Measurements from ENCODE around the gene GPRIN3.

Gene GPRIN3

DNA sequence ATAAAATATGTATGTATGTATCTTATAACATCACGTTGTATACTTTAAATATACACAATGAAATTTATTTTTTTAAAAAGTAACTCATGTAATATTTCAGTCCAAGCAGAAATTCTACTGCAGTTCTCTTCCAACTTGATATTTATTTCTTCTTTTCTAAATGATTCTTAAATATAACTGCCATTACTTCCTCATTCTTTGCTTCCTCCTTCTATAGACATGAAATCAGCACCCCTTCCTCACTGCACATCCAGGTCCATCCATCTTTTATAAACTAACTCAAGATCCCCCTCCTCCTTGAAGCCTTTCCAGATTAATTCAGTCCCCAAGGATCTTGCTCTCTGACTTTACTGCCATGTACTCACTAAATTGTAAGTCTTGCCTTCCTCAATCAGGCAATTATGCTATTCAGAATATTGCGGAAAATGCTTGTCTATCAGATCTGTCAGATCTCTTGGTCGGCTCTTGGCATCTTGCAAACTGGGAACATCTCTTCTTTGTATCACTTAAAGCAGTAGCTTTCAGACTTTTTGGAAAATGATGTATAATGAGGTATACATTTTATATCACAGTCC, 3.7 kb downstream of the GPRIN3 start:
- H3K27me3 ChIP-seq (ENCODE audit: insufficient read depth, poor library complexity, severe bottlenecking) = peaks cover 15% of the 10 kb centered on the region
- DNase-seq (ENCODE audit: low read depth in 1 of 2, low spot score in 1 of 2) = no peak
- H3K4me3 ChIP-seq (replicated peaks; ENCODE audit: insufficient read depth, low read length) = no peak overlapping the region
- TF ChIP-seq REST (IDR thresholded peaks at IDR 0.05; ENCODE audit: insufficient replicate concordance, low read depth) = no peak
- TF ChIP-seq SPI1 (IDR thresholded peaks at IDR 0.05; ENCODE audit: borderline replicate concordance, low read depth) = no peak
- TF ChIP-seq, protein P1, sequence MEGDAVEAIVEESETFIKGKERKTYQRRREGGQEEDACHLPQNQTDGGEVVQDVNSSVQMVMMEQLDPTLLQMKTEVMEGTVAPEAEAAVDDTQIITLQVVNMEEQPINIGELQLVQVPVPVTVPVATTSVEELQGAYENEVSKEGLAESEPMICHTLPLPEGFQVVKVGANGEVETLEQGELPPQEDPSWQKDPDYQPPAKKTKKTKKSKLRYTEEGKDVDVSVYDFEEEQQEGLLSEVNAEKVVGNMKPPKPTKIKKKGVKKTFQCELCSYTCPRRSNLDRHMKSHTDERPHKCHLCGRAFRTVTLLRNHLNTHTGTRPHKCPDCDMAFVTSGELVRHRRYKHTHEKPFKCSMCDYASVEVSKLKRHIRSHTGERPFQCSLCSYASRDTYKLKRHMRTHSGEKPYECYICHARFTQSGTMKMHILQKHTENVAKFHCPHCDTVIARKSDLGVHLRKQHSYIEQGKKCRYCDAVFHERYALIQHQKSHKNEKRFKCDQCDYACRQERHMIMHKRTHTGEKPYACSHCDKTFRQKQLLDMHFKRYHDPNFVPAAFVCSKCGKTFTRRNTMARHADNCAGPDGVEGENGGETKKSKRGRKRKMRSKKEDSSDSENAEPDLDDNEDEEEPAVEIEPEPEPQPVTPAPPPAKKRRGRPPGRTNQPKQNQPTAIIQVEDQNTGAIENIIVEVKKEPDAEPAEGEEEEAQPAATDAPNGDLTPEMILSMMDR (IDR thresholded peaks at IDR 0.05; ENCODE audit: insufficient read depth, low read length) = no peak
- TF ChIP-seq POLR2AphosphoS5 (IDR thresholded peaks at IDR 0.05; ENCODE audit: low read depth) = no peak
- TF ChIP-seq GABPA (IDR thresholded peaks at IDR 0.05; ENCODE audit: low read depth) = no peak
- no peak overlapping the region for H3K27ac ChIP-seq (replicated peaks)

GRCh38 chr4:89303177-89303576, 4.4 kb downstream of the GPRIN3 start:
- no peak overlapping the region for H3K4me3 ChIP-seq (replicated peaks; ENCODE audit: insufficient read depth, low read length)
- peaks cover 15% of the 10 kb centered on the region for H3K27me3 ChIP-seq (ENCODE audit: insufficient read depth, poor library complexity, severe bottlenecking)
- TF ChIP-seq, protein P1 (IDR thresholded peaks at IDR 0.05; ENCODE audit: insufficient read depth, low read length) = no peak
- no peak for TF ChIP-seq SPI1 (IDR thresholded peaks at IDR 0.05; ENCODE audit: borderline replicate concordance, low read depth)
- no peak for TF ChIP-seq REST (IDR thresholded peaks at IDR 0.05; ENCODE audit: insufficient replicate concordance, low read depth)
- TF ChIP-seq POLR2AphosphoS5 (IDR thresholded peaks at IDR 0.05; ENCODE audit: low read depth) = no peak
- TF ChIP-seq GABPA (IDR thresholded peaks at IDR 0.05; ENCODE audit: low read depth) = no peak
- DNase-seq (ENCODE audit: low read depth in 1 of 2, low spot score in 1 of 2) = no peak
- H3K27ac ChIP-seq (replicated peaks) = no peak overlapping the region

- peaks cover 6% of the 10 kb centered on the region for H3K27me3 ChIP-seq (ENCODE audit: insufficient read depth, poor library complexity, severe bottlenecking)
- no peak overlapping the region for H3K4me3 ChIP-seq (replicated peaks; ENCODE audit: insufficient read depth, low read length)
- DNase-seq (ENCODE audit: low read depth in 1 of 2, low spot score in 1 of 2) = no peak
- TF ChIP-seq REST (IDR thresholded peaks at IDR 0.05; ENCODE audit: insufficient replicate concordance, low read depth) (no peak), GABPA (IDR thresholded peaks at IDR 0.05; ENCODE audit: low read depth) (no peak), SPI1 (IDR thresholded peaks at IDR 0.05; ENCODE audit: borderline replicate concordance, low read depth) (no peak), POLR2AphosphoS5 (IDR thresholded peaks at IDR 0.05; ENCODE audit: low read depth) (no peak)
- TF ChIP-seq, protein P1 (IDR thresholded peaks at IDR 0.05; ENCODE audit: insufficient read depth, low read length) = no peak
- H3K27ac ChIP-seq (replicated peaks) = no peak overlapping the region
These were observed 5.7 kb downstream of the GPRIN3 start for GRCh38 chr4:89301902-89302301.

Measured in HL-60 (cell line).